SK-N-SH treated with all-trans-retinoic acid at 6 μM for 48 hours (cell line): Measurements from ENCODE around the gene ITLN1.

ENCODE experiments used
- CREB5 ChIP-seq: fragments of 250-450 bp; sonication (Bioruptor Pico); IDR thresholded peaks from 2 replicates; pipeline ENCODE4 v1.5.1; 2020; ENCODE audit warnings: low read depth, mild to moderate bottlenecking, moderate library complexity
- CSDC2 ChIP-seq: fragments of 250-450 bp; sonication (Bioruptor Pico); IDR thresholded peaks from 2 replicates; pipeline ENCODE4 v1.5.0; 2020; ENCODE audit warnings: mild to moderate bottlenecking, moderate library complexity
- ISL1 ChIP-seq: fragments of 250-450 bp; sonication (Bioruptor Pico); IDR thresholded peaks from 2 replicates; pipeline ENCODE4 v2.1.2; 2022; ENCODE audit warnings: mild to moderate bottlenecking, moderate library complexity
- OSR1 ChIP-seq: fragments of 250-450 bp; sonication (Bioruptor Pico); IDR thresholded peaks from 2 replicates; pipeline ENCODE4 v1.8.0; 2022; ENCODE audit warnings: moderate library complexity, mild to moderate bottlenecking, inconsistent platforms
- PATZ1 ChIP-seq: fragments of 250-450 bp; sonication (Bioruptor Pico); IDR thresholded peaks from 2 replicates; pipeline ENCODE4 v1.8.0; 2020; ENCODE audit warnings: mild to moderate bottlenecking, moderate library complexity, borderline replicate concordance
- RARB ChIP-seq: fragments of 250-450 bp; sonication (Bioruptor Pico); IDR thresholded peaks from 2 replicates; pipeline ENCODE4 v1.8.0; 2021; ENCODE audit warnings: mild to moderate bottlenecking, moderate library complexity
- SNAI2 ChIP-seq: fragments of 250-450 bp; sonication (Bioruptor Pico); IDR thresholded peaks from 2 replicates; pipeline ENCODE4 v1.5.0; 2020; ENCODE audit warnings: mild to moderate bottlenecking, moderate library complexity
- TOX ChIP-seq: fragments of 250-450 bp; sonication (Bioruptor Pico); IDR thresholded peaks from 2 replicates; pipeline ENCODE4 v1.8.0; 2021; ENCODE audit warnings: mild to moderate bottlenecking, moderate library complexity, borderline replicate concordance
- TSHZ2 ChIP-seq: fragments of 250-450 bp; sonication (Bioruptor Pico); IDR thresholded peaks from 2 replicates; pipeline ENCODE4 v1.5.0; 2020; ENCODE audit warnings: mild to moderate bottlenecking, moderate library complexity
- ZC3H10 ChIP-seq: fragments of 250-450 bp; sonication (Bioruptor Pico); IDR thresholded peaks from 2 replicates; pipeline ENCODE4 v1.5.1; 2021; ENCODE audit warnings: mild to moderate bottlenecking, moderate library complexity
- ZFP30 ChIP-seq: fragments of 450-650 bp; formaldehyde crosslinking; IDR thresholded peaks from 2 replicates; pipeline ENCODE4 v1.5.0; 2022; ENCODE audit warnings: mild to moderate bottlenecking, moderate library complexity
- ZNF565 ChIP-seq: fragments of 450-650 bp; formaldehyde crosslinking; conservative IDR thresholded peaks from 2 replicates; pipeline ENCODE4 v1.5.0; 2020; ENCODE audit warnings: low read depth, mild to moderate bottlenecking, moderate library complexity
- ZNF70 ChIP-seq: fragments of 450-650 bp; formaldehyde crosslinking; IDR thresholded peaks from 2 replicates; pipeline ENCODE4 v1.5.0; 2020; ENCODE audit warnings: mild to moderate bottlenecking, moderate library complexity
- ZNF8 ChIP-seq: fragments of 450-650 bp; formaldehyde crosslinking; IDR thresholded peaks from 2 replicates; pipeline ENCODE4 v1.5.0; 2020; ENCODE audit warnings: mild to moderate bottlenecking, moderate library complexity

- TF ChIP-seq RARB (CRISPR knock-in tag) (no peak), TSHZ2 (no peak), ZC3H10 (CRISPR knock-in tag) (no peak), ZNF565 (no peak), PATZ1 (no peak), ZNF8 (CRISPR knock-in tag) (no peak), SNAI2 (CRISPR knock-in tag) (no peak), CREB5 (CRISPR knock-in tag) (no peak), ZFP30 (CRISPR knock-in tag) (no peak), OSR1 (no peak), ISL1 (CRISPR knock-in tag) (no peak), ZNF70 (no peak), TOX (no peak), CSDC2 (CRISPR knock-in tag) (no peak)
Observed at GRCh38 chr1:160916666-160917065, 31.7 kb upstream of the ITLN1 start.
